IPS-20b (cell line): ENCODE results near the gene GNA14.

Experiments
- H3K27ac ChIP-seq: one replicate; pipeline ENCODE4 v1.5.1; 2013; ENCODE audit warnings: low read length
- H3K27me3 ChIP-seq: 2 replicates; pipeline ENCODE4 v1.6.1; 2013; ENCODE audit warnings: mild to moderate bottlenecking, low read length, inconsistent platforms; ENCODE audit not compliant: insufficient read depth
- H3K36me3 ChIP-seq: 2 replicates; pipeline ENCODE4 v1.6.1; 2013; ENCODE audit warnings: low read depth, mild to moderate bottlenecking, inconsistent platforms, low read length, moderate library complexity; ENCODE audit not compliant: insufficient read depth
- H3K4me1 ChIP-seq: 2 replicates; pipeline ENCODE4 v1.6.1; 2013; ENCODE audit warnings: mild to moderate bottlenecking, control low read depth, inconsistent platforms, low read length, moderate library complexity; ENCODE audit not compliant: insufficient read depth
- H3K4me3 ChIP-seq: 2 replicates; pipeline ENCODE4 v1.5.1; 2013; ENCODE audit warnings: mild to moderate bottlenecking, low read length, inconsistent platforms
- H3K9ac ChIP-seq: 2 replicates; pipeline ENCODE4 v1.6.1; 2013; ENCODE audit warnings: low read depth, mild to moderate bottlenecking, inconsistent platforms, low read length, moderate library complexity
- H3K9me3 ChIP-seq: 2 replicates; pipeline ENCODE4 v1.6.1; 2013; ENCODE audit warnings: mild to moderate bottlenecking, low read depth, low read length, inconsistent platforms; ENCODE audit not compliant: insufficient read depth

GNA14 gene

DNA sequence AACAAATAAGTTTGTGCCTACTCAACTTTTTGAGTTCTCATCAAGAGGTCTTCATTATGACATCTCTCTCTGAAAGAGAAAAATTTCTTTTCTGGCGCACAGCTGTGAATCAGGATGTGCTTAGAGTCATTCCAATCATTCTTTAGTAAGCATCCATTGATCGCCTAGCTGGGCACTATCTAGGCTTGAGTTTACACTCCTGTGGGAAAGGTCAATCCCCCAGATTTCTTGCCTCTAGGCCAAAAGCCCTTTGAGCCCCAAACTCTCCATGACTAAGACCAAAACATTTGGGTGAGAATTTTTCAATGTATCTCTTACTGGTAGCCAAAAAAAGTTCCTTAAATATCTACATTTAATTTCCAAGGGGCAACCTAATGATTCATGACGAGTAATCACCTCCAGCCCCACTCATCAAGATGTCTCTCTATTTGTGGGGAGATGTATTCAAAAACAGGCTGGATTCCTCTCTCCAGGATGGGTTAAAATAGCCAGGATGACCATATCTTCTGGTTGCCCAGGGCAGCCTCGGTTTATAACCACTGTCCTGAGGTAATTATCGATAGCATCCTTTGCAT is 101.7 kb downstream of the GNA14 start:
- Histone ChIP-seq H3K27ac (no peak overlapping the region), H3K36me3 (no peaks in the 10 kb centered on the region), H3K4me1 (peaks cover 3% of the 10 kb centered on the region), H3K27me3 (no peaks in the 10 kb centered on the region), H3K4me3 (no peak overlapping the region), H3K9me3 (peaks cover 9% of the 10 kb centered on the region), H3K9ac (no peak overlapping the region)

DNA sequence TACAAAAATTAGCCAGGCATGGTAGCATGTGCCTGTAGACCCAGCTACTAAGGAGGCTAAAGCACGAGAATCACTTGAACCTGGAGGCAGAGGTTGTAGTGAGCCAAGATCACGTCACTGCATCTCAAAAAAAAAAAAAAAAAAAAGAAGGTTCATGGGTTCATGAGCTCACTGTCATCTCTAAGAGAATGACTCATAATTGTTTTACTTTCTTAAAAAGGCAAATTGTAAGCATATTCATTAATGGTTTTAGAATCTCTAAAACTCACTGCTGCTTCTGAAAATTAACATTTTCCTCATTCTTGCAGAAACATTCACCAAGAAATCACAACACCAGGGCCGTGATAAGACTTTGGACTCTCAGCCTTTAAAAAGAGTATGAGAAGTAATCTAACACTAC is 103.6 kb downstream of the GNA14 start:
- no peak overlapping the region for H3K4me3 ChIP-seq
- peaks cover 3% of the 10 kb centered on the region for H3K4me1 ChIP-seq
- no peaks in the 10 kb centered on the region for H3K36me3 ChIP-seq
- H3K9ac ChIP-seq: no peak overlapping the region
- H3K27ac ChIP-seq: no peak overlapping the region
- H3K27me3 ChIP-seq: no peaks in the 10 kb centered on the region
- H3K9me3 ChIP-seq: peaks cover 19% of the 10 kb centered on the region

DNA sequence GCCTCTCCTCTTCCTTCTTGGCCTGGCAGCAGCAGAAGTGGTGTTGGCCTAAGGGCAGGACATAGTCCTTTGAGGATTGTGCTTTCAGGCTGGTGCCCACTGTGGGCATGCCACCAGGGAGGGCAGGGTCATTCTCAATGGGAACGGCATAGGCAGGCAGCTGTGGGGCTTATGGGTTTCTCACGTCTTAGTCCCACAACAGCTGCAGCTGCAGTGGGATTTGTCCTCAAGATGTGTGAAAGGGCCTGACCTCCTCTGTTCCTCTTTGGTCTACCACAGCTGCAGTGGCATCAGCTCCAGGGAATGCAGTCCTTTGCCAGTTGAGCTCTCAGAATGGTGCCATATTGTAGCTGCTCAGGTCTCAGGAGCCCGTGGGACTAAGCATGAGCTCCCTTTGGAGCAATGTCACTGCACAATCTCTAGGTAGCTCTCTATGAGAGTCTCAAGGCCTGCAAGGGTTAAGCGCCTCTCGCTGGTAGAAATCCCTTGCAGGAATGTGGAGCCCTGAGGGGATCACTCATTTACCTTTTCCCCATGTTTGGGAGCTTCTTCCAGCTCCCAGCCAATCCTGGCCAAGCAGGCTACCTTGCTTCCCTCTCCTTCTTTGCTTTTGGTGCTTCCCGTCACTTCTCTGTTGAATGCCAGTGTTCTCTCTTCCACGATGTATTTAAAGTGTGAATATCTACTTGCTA is 104.8 kb downstream of the GNA14 start:
- H3K4me1 ChIP-seq: peaks cover 3% of the 10 kb centered on the region
- no peak overlapping the region for H3K9ac ChIP-seq
- peaks cover 19% of the 10 kb centered on the region for H3K9me3 ChIP-seq
- no peaks in the 10 kb centered on the region for H3K36me3 ChIP-seq
- H3K27ac ChIP-seq: no peak overlapping the region
- no peak overlapping the region for H3K4me3 ChIP-seq
- H3K27me3 ChIP-seq: no peaks in the 10 kb centered on the region

DNA sequence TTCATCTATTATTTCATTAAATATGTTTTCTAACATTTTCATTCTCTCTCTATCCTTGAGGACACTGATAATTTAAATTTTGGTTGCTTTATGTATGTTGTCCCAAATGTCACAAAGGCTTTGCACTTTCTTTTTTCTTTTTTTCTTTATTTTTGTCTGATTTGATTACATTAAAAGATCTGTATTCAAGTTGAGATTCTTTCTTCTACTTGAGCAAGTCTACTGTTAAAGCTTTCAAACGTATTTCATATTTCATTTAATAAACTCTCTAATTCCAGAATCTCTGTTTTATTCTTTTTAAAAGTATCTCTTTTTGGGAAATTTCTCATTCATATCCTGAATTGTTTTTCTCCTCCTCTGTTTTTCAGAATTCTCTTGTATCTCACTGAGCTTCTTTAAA is 106.5 kb downstream of the GNA14 start:
- H3K36me3 ChIP-seq: no peaks in the 10 kb centered on the region

DNA sequence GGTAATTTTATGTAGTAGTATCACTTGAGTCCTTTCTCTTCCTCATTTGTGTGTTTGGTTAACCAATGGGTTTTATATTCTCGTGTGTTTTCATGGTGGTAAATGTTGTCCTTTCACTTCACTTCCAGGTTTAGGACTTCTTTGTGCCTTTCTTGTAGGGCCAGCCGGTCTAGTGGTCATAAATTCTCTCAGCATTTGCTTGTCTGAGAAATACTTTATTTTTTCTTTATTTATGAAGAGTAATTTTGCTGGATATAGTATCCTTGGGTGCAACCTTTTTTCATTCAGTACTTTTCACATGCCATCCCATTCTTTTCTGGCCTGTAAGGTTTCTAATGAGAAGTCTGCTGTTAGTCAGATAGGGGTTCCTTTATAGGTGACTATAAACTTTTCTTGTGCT is 107.1 kb downstream of the GNA14 start:
- peaks cover 19% of the 10 kb centered on the region for H3K9me3 ChIP-seq
- no peaks in the 10 kb centered on the region for H3K36me3 ChIP-seq
- H3K4me1 ChIP-seq: peaks cover 3% of the 10 kb centered on the region
- no peak overlapping the region for H3K9ac ChIP-seq
- H3K27ac ChIP-seq: no peak overlapping the region
- H3K4me3 ChIP-seq: no peak overlapping the region
- no peaks in the 10 kb centered on the region for H3K27me3 ChIP-seq

More for the DNA sequence above, 106.5 kb downstream of the GNA14 start:
- Histone ChIP-seq H3K27ac (no peak overlapping the region), H3K9ac (no peak overlapping the region), H3K27me3 (no peaks in the 10 kb centered on the region), H3K4me1 (peaks cover 3% of the 10 kb centered on the region), H3K4me3 (no peak overlapping the region), H3K9me3 (peaks cover 19% of the 10 kb centered on the region)

DNA sequence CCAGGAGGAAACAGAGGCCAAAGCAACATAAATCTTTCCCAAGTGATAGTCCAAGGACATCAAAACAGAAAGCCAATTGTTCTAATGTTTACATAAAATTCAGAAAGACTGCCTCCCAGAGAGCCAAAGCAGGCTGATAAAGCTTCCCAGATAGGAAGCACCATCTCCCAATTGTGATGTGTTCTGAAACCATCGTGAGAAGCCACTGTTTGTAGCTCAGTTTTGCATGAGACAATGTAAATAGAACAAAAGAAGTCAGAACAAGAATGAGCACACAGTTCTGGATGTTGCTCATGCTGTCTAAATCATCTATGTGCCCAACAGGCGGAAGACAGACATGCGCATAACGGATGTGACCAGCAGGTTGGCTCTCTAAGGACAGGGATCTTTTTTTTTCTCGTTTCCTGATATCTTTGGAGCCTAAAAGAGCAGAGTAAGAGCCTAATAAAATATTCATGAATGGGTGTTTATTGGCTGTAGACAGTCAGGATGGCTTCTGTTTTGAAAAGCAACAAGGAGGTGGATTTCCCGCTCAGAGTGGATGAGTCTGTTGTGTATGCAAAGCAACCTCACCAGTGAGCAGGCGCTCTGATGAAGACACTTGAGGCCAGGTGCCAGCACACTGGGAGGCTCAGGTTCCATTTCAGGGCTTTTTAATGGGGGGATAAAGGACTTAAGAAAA is 113.6 kb downstream of the GNA14 start:
- peak overlapping the region; percentile 0; the same call in 1 of the 2 replicates for H3K4me3 ChIP-seq
- peak overlapping the region; percentile 64; the same call in 1 of the 2 replicates for H3K9ac ChIP-seq
- H3K9me3 ChIP-seq: no peaks in the 10 kb centered on the region
- H3K36me3 ChIP-seq: no peaks in the 10 kb centered on the region
- H3K27me3 ChIP-seq: no peaks in the 10 kb centered on the region
- H3K27ac ChIP-seq: peak overlapping the region; percentile 72
- peaks cover 32% of the 10 kb centered on the region; the same call in 1 of the 2 replicates for H3K4me1 ChIP-seq

DNA sequence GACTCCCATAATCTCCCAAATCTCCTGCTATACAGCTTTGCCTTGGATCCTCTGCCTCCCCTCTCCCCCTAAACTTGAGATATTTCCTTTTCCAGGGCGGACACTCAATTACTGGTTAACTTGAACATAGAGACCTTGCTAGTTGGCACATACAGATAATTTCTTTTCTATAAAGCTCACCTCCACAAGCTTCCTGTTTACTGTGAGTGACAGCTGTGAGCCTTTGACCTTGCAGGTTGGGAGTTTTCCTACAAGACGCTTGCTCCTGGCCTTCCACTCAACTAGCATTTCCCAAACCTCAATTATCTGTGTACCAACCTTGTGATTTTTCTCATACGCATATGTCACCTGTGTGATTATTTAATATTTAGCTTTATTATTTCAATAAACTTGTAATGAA is 114.5 kb downstream of the GNA14 start:
- Histone ChIP-seq H3K4me3 (no peak overlapping the region), H3K4me1 (peaks cover 36% of the 10 kb centered on the region), H3K9me3 (no peaks in the 10 kb centered on the region), H3K36me3 (no peaks in the 10 kb centered on the region), H3K27me3 (no peaks in the 10 kb centered on the region), H3K27ac (no peak overlapping the region), H3K9ac (peak overlapping the region; percentile 1; the same call in 1 of the 2 replicates)

DNA sequence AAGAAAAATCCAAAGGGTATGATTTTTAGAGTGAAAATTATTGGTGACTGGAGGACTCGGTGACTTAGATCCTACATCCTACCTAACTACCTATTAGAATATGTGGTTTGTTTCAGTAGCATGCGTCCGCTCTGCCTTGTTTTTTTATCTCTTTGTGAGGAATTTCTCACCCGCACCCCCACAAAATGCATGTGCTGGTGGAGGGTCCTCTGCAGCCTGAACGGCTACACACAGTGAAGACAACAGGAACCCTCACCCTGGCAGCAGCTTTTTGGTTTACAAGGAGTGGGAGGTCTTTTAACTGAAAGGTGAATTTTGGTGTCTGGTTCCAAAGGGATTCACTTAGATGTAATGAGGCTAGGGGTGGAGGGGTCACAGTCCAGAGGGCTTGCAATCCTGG is 115.5 kb downstream of the GNA14 start:
- H3K27me3 ChIP-seq: no peaks in the 10 kb centered on the region
- no peak overlapping the region for H3K27ac ChIP-seq
- H3K9me3 ChIP-seq: no peaks in the 10 kb centered on the region
- peaks cover 40% of the 10 kb centered on the region for H3K4me1 ChIP-seq
- H3K4me3 ChIP-seq: no peak overlapping the region
- no peak overlapping the region for H3K9ac ChIP-seq
- H3K36me3 ChIP-seq: no peaks in the 10 kb centered on the region

DNA sequence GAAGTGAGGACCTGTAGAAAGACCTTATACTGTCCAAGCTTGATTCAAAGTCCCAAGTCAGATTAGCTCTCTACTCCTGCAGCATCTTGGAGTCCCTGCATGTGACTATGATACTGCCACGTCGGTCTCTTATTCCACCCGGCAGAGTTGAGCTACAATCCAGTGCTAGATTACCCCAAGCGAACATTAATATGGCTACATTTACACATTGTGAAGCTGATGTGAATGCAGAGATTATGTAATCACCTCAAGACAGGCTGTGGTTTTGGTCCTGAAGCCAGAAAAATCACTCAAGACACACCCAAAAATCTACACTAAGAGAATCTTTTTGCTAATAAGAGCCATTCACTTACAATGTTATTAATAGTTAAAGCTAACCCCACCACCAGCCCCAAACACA is 116.7 kb downstream of the GNA14 start:
- H3K4me1 ChIP-seq: peaks cover 40% of the 10 kb centered on the region
- no peak overlapping the region for H3K27ac ChIP-seq
- H3K4me3 ChIP-seq: no peak overlapping the region
- no peaks in the 10 kb centered on the region for H3K9me3 ChIP-seq
- no peaks in the 10 kb centered on the region for H3K27me3 ChIP-seq
- H3K36me3 ChIP-seq: no peaks in the 10 kb centered on the region
- no peak overlapping the region for H3K9ac ChIP-seq

DNA sequence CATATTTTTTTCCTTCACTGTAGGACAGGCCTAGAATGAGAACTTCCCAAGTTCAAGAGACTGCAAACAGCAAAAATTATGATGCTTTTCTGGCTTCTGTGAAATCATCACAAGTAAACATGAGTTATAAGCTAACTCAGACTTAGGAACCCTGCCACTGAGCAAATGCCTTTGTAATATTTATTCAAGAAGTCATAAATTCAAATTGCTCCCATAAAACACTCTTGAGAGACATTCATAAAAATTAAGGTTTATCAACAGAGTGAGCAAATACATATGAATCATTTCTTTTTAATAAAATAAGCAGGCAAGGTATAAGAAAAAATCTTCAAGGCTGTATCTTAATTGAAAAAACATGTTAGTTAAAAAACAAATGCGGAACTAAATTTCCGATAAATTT is 124.2 kb downstream of the GNA14 start:
- Histone ChIP-seq H3K9ac (no peak overlapping the region), H3K4me1 (peaks cover 6% of the 10 kb centered on the region), H3K27ac (no peak overlapping the region), H3K4me3 (no peak overlapping the region), H3K9me3 (no peaks in the 10 kb centered on the region), H3K36me3 (no peaks in the 10 kb centered on the region), H3K27me3 (no peaks in the 10 kb centered on the region)

DNA sequence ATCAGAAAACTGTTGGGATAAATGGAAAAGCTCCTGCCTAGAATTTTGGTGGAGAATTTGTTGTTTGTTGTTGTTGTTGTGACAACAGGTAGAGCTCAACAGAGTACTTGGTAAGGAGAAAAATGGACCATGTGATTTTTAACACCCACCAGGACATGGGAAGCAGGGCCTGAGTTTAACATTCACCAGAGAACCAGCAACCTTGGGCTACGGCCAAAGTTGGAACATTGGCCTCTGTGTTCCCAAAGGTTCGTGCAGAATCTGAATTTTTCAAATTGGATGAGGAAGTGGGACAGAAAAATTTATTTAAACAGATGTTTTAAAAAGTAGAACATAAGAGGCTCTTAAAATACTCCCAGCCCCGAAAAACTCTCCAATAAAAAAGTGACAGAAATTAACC is 127.0 kb downstream of the GNA14 start:
- Histone ChIP-seq H3K9ac (no peak overlapping the region), H3K27me3 (no peaks in the 10 kb centered on the region), H3K4me1 (no peaks in the 10 kb centered on the region), H3K9me3 (no peaks in the 10 kb centered on the region), H3K27ac (no peak overlapping the region), H3K4me3 (no peak overlapping the region), H3K36me3 (no peaks in the 10 kb centered on the region)

DNA sequence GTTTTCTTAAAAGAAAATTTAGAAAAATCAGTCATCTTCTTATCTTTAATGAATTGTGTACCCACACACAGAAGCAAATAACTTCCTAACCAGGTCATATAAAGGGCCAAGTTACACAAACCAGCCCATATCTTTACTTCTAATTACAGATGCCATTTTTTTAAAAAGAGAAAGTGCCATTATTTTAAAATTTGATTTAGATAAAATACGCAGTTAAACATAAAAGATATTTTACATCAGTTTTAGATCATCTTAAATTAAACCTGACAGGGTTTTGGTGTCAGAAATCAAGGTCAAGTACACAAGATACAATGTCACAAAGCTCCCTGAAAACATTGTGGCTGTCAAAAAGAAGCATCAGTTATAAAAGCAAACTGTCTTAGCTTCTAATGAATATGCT is 129.4 kb downstream of the GNA14 start:
- H3K9me3 ChIP-seq: no peaks in the 10 kb centered on the region
- H3K27ac ChIP-seq: no peak overlapping the region
- H3K9ac ChIP-seq: no peak overlapping the region
- H3K27me3 ChIP-seq: no peaks in the 10 kb centered on the region
- H3K36me3 ChIP-seq: no peaks in the 10 kb centered on the region
- H3K4me3 ChIP-seq: no peak overlapping the region
- H3K4me1 ChIP-seq: no peaks in the 10 kb centered on the region
